OCI-LY7 (cell line): ENCODE data around the gene MUC4.

ENCODE experiments used
- CTCF ChIP-seq: fragments of 200-600 bp; sonication (generic); conservative IDR thresholded peaks from 2 replicates; pipeline ENCODE4 v1.5.1; 2014; ENCODE audit warnings: mild to moderate bottlenecking, antibody characterized with exemption, low read length, moderate library complexity, mixed read lengths
- EZH2phosphoT487 ChIP-seq: fragments of 200-600 bp; sonication (generic); IDR thresholded peaks from 2 replicates; pipeline ENCODE4 v1.6.1; 2018; ENCODE audit warnings: low read depth, borderline replicate concordance, mild to moderate bottlenecking, mixed run types, antibody characterized with exemption, low read length, moderate library complexity, mixed read lengths

DNA sequence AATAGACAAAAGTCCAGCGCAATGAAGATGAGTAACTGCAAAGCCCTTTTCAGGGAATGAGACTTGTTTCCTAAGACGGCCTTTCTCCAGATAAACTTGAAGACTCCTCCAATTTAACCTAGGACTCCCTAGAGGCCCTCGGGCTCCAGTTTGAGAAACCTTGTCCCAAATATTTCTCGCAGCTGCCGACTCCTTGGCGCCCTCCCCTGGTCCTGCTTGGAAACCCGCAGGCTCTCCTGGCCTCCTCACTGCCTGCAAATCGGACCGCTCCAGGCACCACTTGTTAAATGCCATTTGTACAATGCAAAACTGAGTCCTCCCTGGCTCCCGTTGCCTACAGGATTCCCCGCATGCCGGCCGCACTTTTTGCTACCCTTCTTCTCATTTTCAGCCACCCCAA is 36.8 kb downstream of the MUC4 start:
- TF ChIP-seq CTCF (peak; percentile 63; the same call in 1 of the 2 replicates), EZH2phosphoT487 (no peak)
